ENCODE measurements around the gene ANKRD39.

GRCh38 chr2:96810783-96811192 lies 47.0 kb downstream of the ANKRD39 start:
- TF ChIP-seq CTCF (IDR thresholded peaks at IDR 0.05 in 2 of 3, conservative IDR thresholded peaks at IDR 0.05 in 1 of 3; ENCODE audit: control insufficient read depth in 2 of 3, extremely low read depth in 1 of 3, insufficient read depth in 1 of 3, low read depth in 3 of 3, low read length in 3 of 3): no peak
- no peak for TF ChIP-seq EP300 (IDR thresholded peaks at IDR 0.05; ENCODE audit: borderline replicate concordance in 1 of 2, control insufficient read depth in 1 of 2, low read depth in 2 of 2, low read length in 2 of 2)
- TF ChIP-seq FOXM1 (IDR thresholded peaks at IDR 0.05; ENCODE audit: low read depth, low read length): no peak
- TF ChIP-seq POLR2AphosphoS5 (IDR thresholded peaks at IDR 0.05; ENCODE audit: low read length): no peak
- TF ChIP-seq NKRF (conservative IDR thresholded peaks at IDR 0.05): no peak
- TF ChIP-seq RCOR1 (conservative IDR thresholded peaks at IDR 0.05; ENCODE audit: low read depth, low read length): no peak

Measured in GM12878 (cell line).